DMS114 treated with DMSO at 0.1 percent for 48 hours (cell line): ENCODE results near the gene POU6F1.

Experiments used
- DNase-seq: peaks from one replicate; lab custom pipeline; 2025; ENCODE audit not compliant: unreplicated experiment; lab: John Stamatoyannopoulos, UW

Gene POU6F1

DNA sequence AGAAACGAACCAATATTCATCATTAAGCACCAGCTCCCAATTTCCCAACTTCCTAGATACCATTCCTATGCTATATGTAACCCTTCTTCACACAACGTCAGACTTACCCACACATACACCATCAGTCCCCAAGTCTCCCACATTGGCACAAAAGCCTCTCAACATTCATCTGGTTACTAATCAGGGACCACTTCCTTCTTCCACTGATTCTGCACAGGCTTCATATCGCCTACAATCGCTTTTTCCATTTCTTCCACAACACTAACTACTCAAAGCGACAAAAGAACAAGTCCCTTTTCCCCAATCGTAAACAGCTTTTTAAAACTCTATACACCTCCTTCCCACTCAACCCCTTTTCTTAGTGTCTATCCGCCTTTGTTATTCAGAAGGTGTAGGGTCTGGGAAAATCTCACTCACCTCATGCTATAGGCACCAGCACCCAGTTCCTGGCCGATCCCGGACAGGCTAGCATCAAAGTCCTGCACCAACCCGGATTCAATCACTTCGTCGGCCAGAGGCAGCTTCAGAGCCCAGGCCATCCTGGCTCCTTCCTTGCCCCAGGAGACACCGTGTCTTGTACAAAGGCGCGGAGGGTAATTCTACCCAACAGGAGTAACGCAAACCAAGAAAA is 45.9 kb downstream of the POU6F1 start:
- DNase-seq, result no peak

DNA sequence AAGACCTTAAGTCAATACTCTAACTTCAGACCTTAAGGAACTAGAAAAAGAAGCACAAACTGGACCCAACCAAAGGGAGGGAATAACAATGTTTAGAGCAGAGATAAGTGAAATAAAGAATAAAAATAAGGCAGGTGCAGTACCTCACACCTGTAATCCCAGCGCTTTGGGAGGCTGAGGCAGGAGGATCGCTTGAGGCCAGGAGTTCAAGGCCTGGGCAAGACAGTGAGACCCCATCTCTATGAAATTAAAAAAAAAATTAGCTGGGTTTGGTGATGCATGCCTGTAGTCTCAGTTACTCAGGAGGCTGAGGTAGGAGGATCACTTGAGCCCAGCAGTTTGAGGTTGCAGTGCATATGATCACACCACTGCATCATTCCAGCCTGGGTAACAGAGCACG is 54.1 kb downstream of the POU6F1 start:
- DNase-seq, result no peak

DNA sequence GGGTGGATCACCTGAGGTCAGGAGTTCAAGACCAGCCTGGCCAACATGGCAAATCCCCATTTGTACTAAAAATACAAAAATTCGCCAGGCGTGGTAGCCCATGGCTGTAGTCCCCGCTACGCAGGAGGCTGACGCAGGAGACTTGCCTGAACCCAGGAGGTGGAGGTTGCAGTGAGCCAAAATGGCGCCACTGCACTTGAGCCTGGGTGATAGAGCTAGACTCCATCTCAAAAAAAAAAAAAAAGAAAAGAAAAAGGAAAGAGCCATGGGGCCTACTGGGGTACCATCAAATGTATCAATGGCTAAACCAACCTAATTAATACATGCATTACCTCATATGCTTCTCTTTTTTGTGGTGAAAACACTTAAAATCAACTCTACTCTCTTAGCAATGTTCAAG is 55.6 kb downstream of the POU6F1 start:
- DNase-seq, result no peak

DNA sequence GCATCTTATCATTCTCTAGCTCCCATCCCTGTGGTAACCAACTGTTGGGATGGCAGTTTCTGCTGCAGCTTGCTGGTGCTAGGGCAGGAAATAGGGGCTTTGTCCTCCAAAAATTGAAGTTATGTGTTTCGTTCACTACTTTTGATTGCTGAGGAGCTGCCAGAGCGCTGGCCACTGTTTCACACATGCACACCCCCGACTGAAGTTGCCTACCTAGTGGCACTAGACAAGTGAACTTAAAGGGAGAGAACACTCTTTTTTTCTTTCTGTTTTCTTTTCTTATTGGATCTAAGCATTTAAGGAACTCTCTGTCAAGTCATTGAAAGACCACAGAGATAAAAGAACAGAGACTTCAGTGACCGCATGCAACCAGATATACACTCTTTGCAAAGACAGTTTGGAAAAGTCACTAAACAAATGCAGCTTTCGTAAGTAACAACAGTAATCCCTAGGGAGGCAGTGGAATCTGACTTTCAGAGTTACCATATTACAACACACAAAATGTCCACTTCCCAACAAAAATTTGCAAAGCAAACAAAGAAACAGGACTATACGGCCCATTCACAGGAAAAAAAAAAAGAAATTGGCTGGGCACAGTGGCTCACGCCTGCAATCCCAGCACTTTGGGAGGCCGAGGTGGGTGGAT is 56.9 kb downstream of the POU6F1 start:
- no peak for DNase-seq

DNA sequence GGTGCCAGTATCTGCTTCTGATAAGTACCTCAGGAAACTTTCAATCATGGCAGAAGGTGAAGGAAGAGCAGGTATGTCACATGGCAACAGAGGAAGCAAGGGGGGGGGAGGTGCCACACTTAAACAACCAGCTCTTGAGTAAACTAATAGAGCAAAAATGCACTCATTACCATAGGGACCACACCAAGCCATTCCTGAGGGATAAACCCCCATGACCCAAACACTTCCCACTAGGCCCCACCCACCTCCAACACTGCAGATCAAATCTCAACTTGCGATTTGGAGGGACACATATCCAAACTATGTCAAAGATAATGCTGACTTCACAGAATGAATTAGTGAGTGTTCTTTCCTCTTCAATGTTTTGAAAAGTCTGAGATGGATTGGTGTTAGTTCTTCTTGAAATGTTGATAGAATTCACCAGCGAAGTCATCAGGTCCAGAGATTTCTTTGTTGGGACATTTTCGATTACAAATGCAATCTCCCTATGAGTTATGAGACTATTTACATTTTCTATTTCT is 61.6 kb downstream of the POU6F1 start:
- DNase-seq, result no peak

DNA sequence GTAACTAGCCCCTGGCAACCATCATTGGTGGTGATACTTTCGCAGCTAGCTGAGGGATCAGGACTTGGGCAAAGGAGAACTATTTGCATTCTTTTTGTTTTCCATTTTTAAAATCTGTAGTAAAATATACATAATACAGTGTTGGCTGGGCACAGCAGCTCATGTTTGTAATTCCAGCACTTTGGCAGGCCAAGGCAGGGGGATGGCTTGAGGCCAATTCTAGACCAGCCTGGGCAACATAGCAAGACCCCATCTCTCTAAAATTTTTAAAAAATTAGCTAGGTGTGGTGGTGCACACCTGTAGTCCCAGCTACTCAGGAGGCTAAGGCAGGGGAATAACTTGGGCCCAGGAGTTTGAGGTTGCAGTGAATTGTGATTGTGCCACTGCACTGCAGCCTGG is 64.9 kb downstream of the POU6F1 start:
- DNase-seq, result no peak

DNA sequence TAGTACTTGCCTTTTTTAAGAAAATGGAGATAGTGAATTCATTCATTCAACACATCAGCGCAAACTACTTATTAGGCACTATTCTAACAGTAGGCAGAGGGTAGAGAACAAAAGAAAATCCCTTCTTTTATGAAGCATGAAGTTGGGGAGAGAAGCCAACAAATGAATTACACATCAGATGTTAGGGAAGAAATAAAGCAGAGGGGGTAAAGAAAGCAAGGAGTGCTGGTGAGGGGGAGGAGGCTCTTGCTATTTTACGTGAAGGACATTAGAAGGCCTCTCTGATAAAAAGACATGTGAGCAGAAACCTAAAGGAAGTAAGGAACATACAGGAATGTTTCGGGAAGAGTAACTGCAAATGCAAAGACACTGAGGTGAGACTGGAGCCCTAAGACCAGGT is 67.1 kb downstream of the POU6F1 start:
- no peak for DNase-seq

DNA sequence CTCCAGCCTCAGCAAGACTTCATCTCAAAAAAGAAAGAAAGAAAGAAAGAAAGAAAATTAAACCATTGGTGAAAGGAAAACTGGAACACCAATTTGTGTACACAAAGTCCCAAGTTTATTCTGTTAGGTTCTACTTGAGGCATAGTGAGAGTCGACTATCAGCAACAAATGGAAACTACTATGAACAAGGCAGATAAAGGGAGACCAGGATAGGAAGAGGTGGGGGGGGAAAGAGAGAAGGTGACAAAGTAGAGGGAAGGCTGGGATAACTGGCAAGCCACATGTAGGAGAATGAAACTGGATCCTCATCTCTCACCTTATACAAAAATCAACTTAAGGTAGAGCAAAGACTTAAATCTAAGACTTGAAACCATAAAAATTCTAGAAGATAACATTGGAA is 70.6 kb downstream of the POU6F1 start:
- no peak for DNase-seq

DNA sequence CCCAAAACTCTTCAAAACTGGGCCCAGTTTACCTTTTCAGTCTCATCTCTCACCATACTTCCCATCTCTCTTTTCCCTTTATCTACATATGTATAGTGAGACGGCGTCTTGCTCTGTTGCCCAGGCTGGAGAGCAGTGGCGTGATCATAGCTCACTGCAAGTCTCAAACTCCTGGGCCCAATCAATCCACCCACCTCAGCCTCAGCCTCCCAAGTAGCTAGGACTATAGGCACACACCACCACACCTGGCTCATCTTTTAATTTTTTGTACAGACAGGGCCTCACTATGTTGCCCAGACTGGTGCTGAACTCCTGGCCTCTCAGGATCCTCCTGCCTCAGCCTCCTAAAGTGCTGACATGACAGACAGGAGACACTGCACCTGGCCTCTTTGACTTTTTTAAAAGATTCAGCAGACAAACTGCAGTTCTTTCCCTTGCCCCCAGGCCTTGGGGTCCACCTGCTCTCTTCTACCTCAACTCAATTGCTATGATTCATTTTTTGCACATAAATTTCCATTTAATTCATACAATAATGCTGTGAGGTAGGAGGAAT is 78.5 kb downstream of the POU6F1 start:
- no peak for DNase-seq
